ENCODE measurements around the gene CNTN4.

DNA sequence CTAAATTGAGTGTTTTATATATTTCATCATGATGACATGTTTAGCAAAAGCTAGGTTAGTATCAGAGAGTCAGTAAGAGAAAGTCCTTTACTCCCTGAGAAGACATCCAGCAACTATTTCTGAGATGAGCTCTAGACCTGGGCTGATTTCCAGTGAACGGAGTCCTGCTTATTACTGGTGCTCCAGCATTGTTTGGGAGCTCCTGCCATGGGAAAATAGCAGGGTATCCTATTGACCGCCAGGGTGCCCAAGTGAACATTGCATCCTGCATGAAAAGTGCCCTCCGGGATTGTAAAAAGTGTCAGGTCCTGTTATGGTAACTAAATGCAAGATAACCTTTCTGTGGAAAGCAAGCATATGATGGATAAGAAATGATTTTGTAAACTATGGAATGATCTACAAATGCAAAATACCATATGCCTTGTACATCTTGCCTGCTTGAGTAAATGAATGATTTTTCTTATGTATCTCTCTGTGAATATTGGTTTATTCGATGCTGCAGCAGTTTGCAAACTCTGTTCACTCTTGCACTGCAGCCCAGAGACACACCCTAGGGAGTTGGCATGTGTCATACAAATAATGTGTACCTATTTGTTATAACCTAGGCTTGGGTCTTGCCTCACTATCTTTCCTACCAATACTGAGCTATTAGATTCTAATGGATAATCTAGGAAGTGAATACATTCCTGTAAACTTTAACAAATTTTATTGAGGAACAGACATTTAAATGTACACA lies 914.8 kb downstream of the CNTN4 start:
- TF ChIP-seq, protein P1, sequence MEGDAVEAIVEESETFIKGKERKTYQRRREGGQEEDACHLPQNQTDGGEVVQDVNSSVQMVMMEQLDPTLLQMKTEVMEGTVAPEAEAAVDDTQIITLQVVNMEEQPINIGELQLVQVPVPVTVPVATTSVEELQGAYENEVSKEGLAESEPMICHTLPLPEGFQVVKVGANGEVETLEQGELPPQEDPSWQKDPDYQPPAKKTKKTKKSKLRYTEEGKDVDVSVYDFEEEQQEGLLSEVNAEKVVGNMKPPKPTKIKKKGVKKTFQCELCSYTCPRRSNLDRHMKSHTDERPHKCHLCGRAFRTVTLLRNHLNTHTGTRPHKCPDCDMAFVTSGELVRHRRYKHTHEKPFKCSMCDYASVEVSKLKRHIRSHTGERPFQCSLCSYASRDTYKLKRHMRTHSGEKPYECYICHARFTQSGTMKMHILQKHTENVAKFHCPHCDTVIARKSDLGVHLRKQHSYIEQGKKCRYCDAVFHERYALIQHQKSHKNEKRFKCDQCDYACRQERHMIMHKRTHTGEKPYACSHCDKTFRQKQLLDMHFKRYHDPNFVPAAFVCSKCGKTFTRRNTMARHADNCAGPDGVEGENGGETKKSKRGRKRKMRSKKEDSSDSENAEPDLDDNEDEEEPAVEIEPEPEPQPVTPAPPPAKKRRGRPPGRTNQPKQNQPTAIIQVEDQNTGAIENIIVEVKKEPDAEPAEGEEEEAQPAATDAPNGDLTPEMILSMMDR (IDR thresholded peaks at IDR 0.05) = no peak
- TF ChIP-seq CREB1 (CRISPR knock-in tag; IDR thresholded peaks at IDR 0.05) = no peak
- TF ChIP-seq TEAD4 (CRISPR knock-in tag; IDR thresholded peaks at IDR 0.05) = no peak
- TF ChIP-seq, protein P2, sequence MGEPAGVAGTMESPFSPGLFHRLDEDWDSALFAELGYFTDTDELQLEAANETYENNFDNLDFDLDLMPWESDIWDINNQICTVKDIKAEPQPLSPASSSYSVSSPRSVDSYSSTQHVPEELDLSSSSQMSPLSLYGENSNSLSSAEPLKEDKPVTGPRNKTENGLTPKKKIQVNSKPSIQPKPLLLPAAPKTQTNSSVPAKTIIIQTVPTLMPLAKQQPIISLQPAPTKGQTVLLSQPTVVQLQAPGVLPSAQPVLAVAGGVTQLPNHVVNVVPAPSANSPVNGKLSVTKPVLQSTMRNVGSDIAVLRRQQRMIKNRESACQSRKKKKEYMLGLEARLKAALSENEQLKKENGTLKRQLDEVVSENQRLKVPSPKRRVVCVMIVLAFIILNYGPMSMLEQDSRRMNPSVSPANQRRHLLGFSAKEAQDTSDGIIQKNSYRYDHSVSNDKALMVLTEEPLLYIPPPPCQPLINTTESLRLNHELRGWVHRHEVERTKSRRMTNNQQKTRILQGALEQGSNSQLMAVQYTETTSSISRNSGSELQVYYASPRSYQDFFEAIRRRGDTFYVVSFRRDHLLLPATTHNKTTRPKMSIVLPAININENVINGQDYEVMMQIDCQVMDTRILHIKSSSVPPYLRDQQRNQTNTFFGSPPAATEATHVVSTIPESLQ (CRISPR knock-in tag; IDR thresholded peaks at IDR 0.05) = no peak
- TF ChIP-seq, protein P3, sequence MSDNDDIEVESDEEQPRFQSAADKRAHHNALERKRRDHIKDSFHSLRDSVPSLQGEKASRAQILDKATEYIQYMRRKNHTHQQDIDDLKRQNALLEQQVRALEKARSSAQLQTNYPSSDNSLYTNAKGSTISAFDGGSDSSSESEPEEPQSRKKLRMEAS (CRISPR knock-in tag; IDR thresholded peaks at IDR 0.05) = no peak
